Erythroblast (primary cell): ENCODE data around the gene WIPF1.

Source experiments
- GATA1 ChIP-seq: IDR thresholded peaks from 2 replicates; pipeline ENCODE4 v1.6.1; 2011; ENCODE audit warnings: low read depth, mild to moderate bottlenecking, control low read depth, low read length, moderate library complexity
- POLR2A ChIP-seq: IDR thresholded peaks from 2 replicates; pipeline ENCODE4 v1.6.1; 2011; ENCODE audit warnings: mild to moderate bottlenecking, low read length

GRCh38 chr2:174600349-174600748 is 2.7 kb upstream of the WIPF1 start:
- TF ChIP-seq POLR2A (no peak), GATA1 (no peak)
